H1 (cell line): ENCODE data around the gene ARL5A. TPM values are rescaled to one million over a fixed set of nuclear protein-coding genes. Genes with fewer than 3 reads are reported as not detected.

Experiments used
- ASH2L ChIP-seq: fragments of 200-600, 300-600 bp; sonication (generic); IDR thresholded peaks from one replicate; pipeline ENCODE4 v1.7.1; 2017; ENCODE audit warnings: low read length
- CREB1 ChIP-seq: IDR thresholded peaks from 2 replicates; pipeline ENCODE4 v1.6.1; 2012; ENCODE audit warnings: inconsistent platforms
- CTBP2 ChIP-seq: IDR thresholded peaks from 2 replicates; pipeline ENCODE4 v1.7.0; 2011; ENCODE audit warnings: borderline replicate concordance, mild to moderate bottlenecking, moderate library complexity, mixed read lengths, low read length; ENCODE audit not compliant: insufficient read depth, insufficient read length
- JUN ChIP-seq: IDR thresholded peaks from 2 replicates; pipeline ENCODE4 v1.6.1; 2011; ENCODE audit warnings: low read depth, mild to moderate bottlenecking, improper control_type of control experiment, low read length
- MAFK ChIP-seq: IDR thresholded peaks from 2 replicates; pipeline ENCODE4 v1.6.1; 2012; ENCODE audit warnings: low read depth, mild to moderate bottlenecking, improper control_type of control experiment, low read length
- RXRA ChIP-seq: IDR thresholded peaks from 2 replicates; pipeline ENCODE4 v1.6.1; 2011; ENCODE audit warnings: low read depth, mild to moderate bottlenecking, low read length, moderate library complexity; ENCODE audit not compliant: insufficient read depth
- SP2 ChIP-seq: IDR thresholded peaks from 2 replicates; pipeline ENCODE4 v1.6.1; 2012; ENCODE audit warnings: mild to moderate bottlenecking, low read length, inconsistent platforms
- TAF1 ChIP-seq: IDR thresholded peaks from 2 replicates; pipeline ENCODE4 v1.6.1; 2011; ENCODE audit warnings: mild to moderate bottlenecking, low read depth, low read length
- TBP ChIP-seq: IDR thresholded peaks from 2 replicates; pipeline ENCODE4 v1.6.1; 2011; ENCODE audit warnings: low read depth, low read length, improper control_type of control experiment
- ZNF274 ChIP-seq: IDR thresholded peaks from 2 replicates; pipeline ENCODE4 v1.7.0; 2012; ENCODE audit warnings: low read length, borderline replicate concordance; ENCODE audit errors: extremely low read depth
- polyA plus RNA-seq, 7 experiments: library from polyadenylated mRNA; depleted of rRNA in 3 of 7; stranded (reverse) in 5 of 7; unstranded in 2 of 7; fragments of >200 nt in 5 of 7; fragments of 200-250 nt in 2 of 7; gene quantifications; 1 replicate in 5 of 7; 2 replicates in 1 of 7; 4 replicates in 1 of 7; pipeline versions ENCODE4 v1.2.1 to v1.2.3, GENCODE V29; 2011 to 2013; ENCODE audit warnings: missing spikeins in 2 of 7, mixed read lengths in 2 of 7
- total RNA-seq: library from RNA; stranded (reverse); fragmentation: NEBNext Ultra II Directional; extraction: Animal tissue kit (Norgen Biotek cat#: 25700); gene quantifications from 2 replicates; pipeline ENCODE4 v1.2.1, GENCODE V29; 2021
- TF ChIP-seq, protein P1 (sequence below): fragments of 300-600 bp; sonication (generic); IDR thresholded peaks from 2 replicates; pipeline ENCODE4 v1.7.1; 2012; ENCODE audit warnings: low read length, moderate library complexity, mild to moderate bottlenecking, inconsistent platforms; ENCODE audit not compliant: insufficient replicate concordance

ARL5A gene
- total and polyA plus RNA-seq, 2 of the 8 experiments (the other 6 are each of a cell fraction or from before 2014, with no cell fraction given): 12.6 to 86.3 TPM

- TF ChIP-seq TBP: peak; percentile 78
- TF ChIP-seq ASH2L: peak; percentile 98
- peak; percentile 33; the same call in 1 of the 2 replicates for TF ChIP-seq CREB1
- no peak for TF ChIP-seq MAFK
- TF ChIP-seq, protein P1, sequence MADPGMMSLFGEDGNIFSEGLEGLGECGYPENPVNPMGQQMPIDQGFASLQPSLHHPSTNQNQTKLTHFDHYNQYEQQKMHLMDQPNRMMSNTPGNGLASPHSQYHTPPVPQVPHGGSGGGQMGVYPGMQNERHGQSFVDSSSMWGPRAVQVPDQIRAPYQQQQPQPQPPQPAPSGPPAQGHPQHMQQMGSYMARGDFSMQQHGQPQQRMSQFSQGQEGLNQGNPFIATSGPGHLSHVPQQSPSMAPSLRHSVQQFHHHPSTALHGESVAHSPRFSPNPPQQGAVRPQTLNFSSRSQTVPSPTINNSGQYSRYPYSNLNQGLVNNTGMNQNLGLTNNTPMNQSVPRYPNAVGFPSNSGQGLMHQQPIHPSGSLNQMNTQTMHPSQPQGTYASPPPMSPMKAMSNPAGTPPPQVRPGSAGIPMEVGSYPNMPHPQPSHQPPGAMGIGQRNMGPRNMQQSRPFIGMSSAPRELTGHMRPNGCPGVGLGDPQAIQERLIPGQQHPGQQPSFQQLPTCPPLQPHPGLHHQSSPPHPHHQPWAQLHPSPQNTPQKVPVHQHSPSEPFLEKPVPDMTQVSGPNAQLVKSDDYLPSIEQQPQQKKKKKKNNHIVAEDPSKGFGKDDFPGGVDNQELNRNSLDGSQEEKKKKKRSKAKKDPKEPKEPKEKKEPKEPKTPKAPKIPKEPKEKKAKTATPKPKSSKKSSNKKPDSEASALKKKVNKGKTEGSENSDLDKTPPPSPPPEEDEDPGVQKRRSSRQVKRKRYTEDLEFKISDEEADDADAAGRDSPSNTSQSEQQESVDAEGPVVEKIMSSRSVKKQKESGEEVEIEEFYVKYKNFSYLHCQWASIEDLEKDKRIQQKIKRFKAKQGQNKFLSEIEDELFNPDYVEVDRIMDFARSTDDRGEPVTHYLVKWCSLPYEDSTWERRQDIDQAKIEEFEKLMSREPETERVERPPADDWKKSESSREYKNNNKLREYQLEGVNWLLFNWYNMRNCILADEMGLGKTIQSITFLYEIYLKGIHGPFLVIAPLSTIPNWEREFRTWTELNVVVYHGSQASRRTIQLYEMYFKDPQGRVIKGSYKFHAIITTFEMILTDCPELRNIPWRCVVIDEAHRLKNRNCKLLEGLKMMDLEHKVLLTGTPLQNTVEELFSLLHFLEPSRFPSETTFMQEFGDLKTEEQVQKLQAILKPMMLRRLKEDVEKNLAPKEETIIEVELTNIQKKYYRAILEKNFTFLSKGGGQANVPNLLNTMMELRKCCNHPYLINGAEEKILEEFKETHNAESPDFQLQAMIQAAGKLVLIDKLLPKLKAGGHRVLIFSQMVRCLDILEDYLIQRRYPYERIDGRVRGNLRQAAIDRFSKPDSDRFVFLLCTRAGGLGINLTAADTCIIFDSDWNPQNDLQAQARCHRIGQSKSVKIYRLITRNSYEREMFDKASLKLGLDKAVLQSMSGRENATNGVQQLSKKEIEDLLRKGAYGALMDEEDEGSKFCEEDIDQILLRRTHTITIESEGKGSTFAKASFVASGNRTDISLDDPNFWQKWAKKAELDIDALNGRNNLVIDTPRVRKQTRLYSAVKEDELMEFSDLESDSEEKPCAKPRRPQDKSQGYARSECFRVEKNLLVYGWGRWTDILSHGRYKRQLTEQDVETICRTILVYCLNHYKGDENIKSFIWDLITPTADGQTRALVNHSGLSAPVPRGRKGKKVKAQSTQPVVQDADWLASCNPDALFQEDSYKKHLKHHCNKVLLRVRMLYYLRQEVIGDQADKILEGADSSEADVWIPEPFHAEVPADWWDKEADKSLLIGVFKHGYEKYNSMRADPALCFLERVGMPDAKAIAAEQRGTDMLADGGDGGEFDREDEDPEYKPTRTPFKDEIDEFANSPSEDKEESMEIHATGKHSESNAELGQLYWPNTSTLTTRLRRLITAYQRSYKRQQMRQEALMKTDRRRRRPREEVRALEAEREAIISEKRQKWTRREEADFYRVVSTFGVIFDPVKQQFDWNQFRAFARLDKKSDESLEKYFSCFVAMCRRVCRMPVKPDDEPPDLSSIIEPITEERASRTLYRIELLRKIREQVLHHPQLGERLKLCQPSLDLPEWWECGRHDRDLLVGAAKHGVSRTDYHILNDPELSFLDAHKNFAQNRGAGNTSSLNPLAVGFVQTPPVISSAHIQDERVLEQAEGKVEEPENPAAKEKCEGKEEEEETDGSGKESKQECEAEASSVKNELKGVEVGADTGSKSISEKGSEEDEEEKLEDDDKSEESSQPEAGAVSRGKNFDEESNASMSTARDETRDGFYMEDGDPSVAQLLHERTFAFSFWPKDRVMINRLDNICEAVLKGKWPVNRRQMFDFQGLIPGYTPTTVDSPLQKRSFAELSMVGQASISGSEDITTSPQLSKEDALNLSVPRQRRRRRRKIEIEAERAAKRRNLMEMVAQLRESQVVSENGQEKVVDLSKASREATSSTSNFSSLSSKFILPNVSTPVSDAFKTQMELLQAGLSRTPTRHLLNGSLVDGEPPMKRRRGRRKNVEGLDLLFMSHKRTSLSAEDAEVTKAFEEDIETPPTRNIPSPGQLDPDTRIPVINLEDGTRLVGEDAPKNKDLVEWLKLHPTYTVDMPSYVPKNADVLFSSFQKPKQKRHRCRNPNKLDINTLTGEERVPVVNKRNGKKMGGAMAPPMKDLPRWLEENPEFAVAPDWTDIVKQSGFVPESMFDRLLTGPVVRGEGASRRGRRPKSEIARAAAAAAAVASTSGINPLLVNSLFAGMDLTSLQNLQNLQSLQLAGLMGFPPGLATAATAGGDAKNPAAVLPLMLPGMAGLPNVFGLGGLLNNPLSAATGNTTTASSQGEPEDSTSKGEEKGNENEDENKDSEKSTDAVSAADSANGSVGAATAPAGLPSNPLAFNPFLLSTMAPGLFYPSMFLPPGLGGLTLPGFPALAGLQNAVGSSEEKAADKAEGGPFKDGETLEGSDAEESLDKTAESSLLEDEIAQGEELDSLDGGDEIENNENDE: no peak
- TF ChIP-seq JUN: no peak
- TF ChIP-seq RXRA: no peak
- no peak for TF ChIP-seq ZNF274
- peak; percentile 86 for TF ChIP-seq TAF1
- no peak for TF ChIP-seq SP2
- TF ChIP-seq CTBP2: no peak
Measured at GRCh38 chr2:151828143-151828889, at the start of gene ARL5A (continued).
